Vagina (tissue), 2 donors: ENCODE measurements around the gene DHDH. TPM values are rescaled to one million over a fixed set of nuclear protein-coding genes. Genes with fewer than 3 reads are reported as not detected.

Source experiments
- DNase-seq, 2 donors: peaks; one replicate each; pipeline ENCODE4 v3.0.0-alpha.2; 2017; ENCODE audit errors: extremely low spot score in 2 of 2
- H3K27ac ChIP-seq: fragments of 200-600 bp; sonication (generic); one replicate; pipeline ENCODE4 v1.5.1; 2019
- H3K27me3 ChIP-seq: fragments of 200-600 bp; sonication (generic); one replicate; pipeline ENCODE4 v1.5.1; 2019
- H3K36me3 ChIP-seq, 2 donors: fragments of 200-600 bp; sonication (generic); one replicate each; pipeline ENCODE4 v1.5.1; 2017 to 2019
- H3K4me1 ChIP-seq: fragments of 200-600 bp; sonication (generic); one replicate; pipeline ENCODE4 v1.5.1; 2019
- H3K4me3 ChIP-seq, 2 donors: fragments of 200-600 bp; sonication (generic); 1 replicate in 1 of 2; 2 replicates in 1 of 2; pipeline ENCODE4 v1.5.1; 2016 to 2019
- H3K9me3 ChIP-seq: fragments of 200-600 bp; sonication (generic); one replicate; pipeline ENCODE4 v1.5.1; 2019
- CTCF ChIP-seq, 3 experiments: fragments of 450-650 bp in 2 of 3; fragments of 200-600 bp in 1 of 3; sonication (generic) in 1 of 3; IDR thresholded peaks; one replicate each; pipeline ENCODE4 v1.5.1; 2017 to 2019; ENCODE audit warnings: antibody characterized with exemption in 3 of 3, mild to moderate bottlenecking in 2 of 3, moderate library complexity in 2 of 3
- POLR2A ChIP-seq, 2 donors: fragments of 450-650 bp; IDR thresholded peaks; one replicate each; pipeline ENCODE4 v1.6.1; 2017; ENCODE audit warnings: antibody characterized with exemption in 2 of 2, mild to moderate bottlenecking in 2 of 2, moderate library complexity in 2 of 2
- POLR2AphosphoS5 ChIP-seq, 2 donors: sonication (generic); formaldehyde crosslinking; IDR thresholded peaks; one replicate each; pipeline ENCODE4 v1.9.0; 2017; ENCODE audit warnings: antibody characterized with exemption in 2 of 2, mild to moderate bottlenecking in 2 of 2, low read depth in 1 of 2; ENCODE audit not compliant: insufficient read depth in 1 of 2
- intact Hi-C: fragments of 100-400 bp; cut with DNase I; formaldehyde crosslinking; loops from one replicate; pipeline ENCODE4 v1.15.1; 2023
- total RNA-seq: library from RNA; depleted of rRNA; stranded (reverse); fragments of >200 nt; gene quantifications from one replicate; pipeline ENCODE4 v1.2.3, GENCODE V29; 2016

DHDH gene
- total RNA-seq, 1 donor from 2014 or later = not detected

- peaks cover 0 to 4% of the 10 kb centered on the region in 2 donors for H3K36me3 ChIP-seq
- no peaks in the 10 kb centered on the region for H3K27me3 ChIP-seq
- no peak overlapping the region for H3K4me3 ChIP-seq
- no peaks in the 10 kb centered on the region for H3K9me3 ChIP-seq
- intact Hi-C loops = loop anchor here (10.0 kb wide), 2 partner anchors 85 to 325 kb away; partner anchors contain the start of genes DBP and PPP1R15A
- no peak for DNase-seq
- H3K27ac ChIP-seq = no peak overlapping the region
- TF ChIP-seq POLR2AphosphoS5 (IDR thresholded peaks at IDR 0.05; ENCODE audit: insufficient read depth in 1 of 2, low read depth in 1 of 2) (no peak), POLR2A (IDR thresholded peaks at IDR 0.05) (no peak), CTCF (IDR thresholded peaks at IDR 0.05) (no peak)
- H3K4me1 ChIP-seq = peaks cover 41% of the 10 kb centered on the region
Observed at GRCh38 chr19:48959341-48960239, 26.1 kb downstream of the DHDH start.

- H3K36me3 ChIP-seq = peaks cover 0 to 4% of the 10 kb centered on the region in 2 donors
- no peak for TF ChIP-seq CTCF (IDR thresholded peaks at IDR 0.05)
- no peak for TF ChIP-seq POLR2A (IDR thresholded peaks at IDR 0.05)
- no peak for TF ChIP-seq POLR2AphosphoS5 (IDR thresholded peaks at IDR 0.05; ENCODE audit: insufficient read depth in 1 of 2, low read depth in 1 of 2)
- intact Hi-C loops = loop anchor here (10.0 kb wide), 2 partner anchors 86 to 326 kb away; partner anchors contain the start of genes DBP and PPP1R15A
- no peak overlapping the region for H3K4me3 ChIP-seq
- no peaks in the 10 kb centered on the region for H3K27me3 ChIP-seq
- peak overlapping the region; percentile 96 for H3K27ac ChIP-seq
- DNase-seq = no peak
- peaks cover 35% of the 10 kb centered on the region for H3K4me1 ChIP-seq
- no peaks in the 10 kb centered on the region for H3K9me3 ChIP-seq
Observed at GRCh38 chr19:48961051-48961649, 27.7 kb downstream of the DHDH start.

DNA sequence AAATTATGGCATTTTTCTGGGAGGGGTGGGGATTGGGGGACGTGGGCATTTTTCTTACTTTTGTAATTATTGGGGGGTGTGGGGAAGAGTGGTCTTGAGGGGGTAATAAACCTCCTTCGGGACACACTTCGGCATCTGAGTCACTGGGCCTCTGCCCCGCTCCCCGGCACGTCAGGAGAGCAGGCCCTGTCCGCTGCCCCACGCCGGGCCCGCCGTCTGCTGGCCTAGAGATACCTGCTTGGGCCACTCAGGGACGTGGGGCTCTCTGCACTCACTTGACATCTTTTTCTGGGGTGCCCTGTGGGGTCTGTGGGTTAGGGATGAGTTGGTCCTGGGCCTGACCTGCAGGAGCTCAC, 28.2 kb downstream of the DHDH start:
- intact Hi-C loops = loop anchor here (10.0 kb wide), 2 partner anchors 87 to 327 kb away; partner anchors contain the start of genes DBP and PPP1R15A
- no peak overlapping the region for H3K4me3 ChIP-seq
- H3K27ac ChIP-seq = peak overlapping the region; percentile 96
- no peak for DNase-seq
- peaks cover 0 to 5% of the 10 kb centered on the region in 2 donors for H3K36me3 ChIP-seq
- no peaks in the 10 kb centered on the region for H3K9me3 ChIP-seq
- H3K4me1 ChIP-seq = peaks cover 38% of the 10 kb centered on the region
- H3K27me3 ChIP-seq = no peaks in the 10 kb centered on the region
- TF ChIP-seq CTCF (IDR thresholded peaks at IDR 0.05) = no peak
- no peak for TF ChIP-seq POLR2AphosphoS5 (IDR thresholded peaks at IDR 0.05; ENCODE audit: insufficient read depth in 1 of 2, low read depth in 1 of 2)
- no peak for TF ChIP-seq POLR2A (IDR thresholded peaks at IDR 0.05)

DNA sequence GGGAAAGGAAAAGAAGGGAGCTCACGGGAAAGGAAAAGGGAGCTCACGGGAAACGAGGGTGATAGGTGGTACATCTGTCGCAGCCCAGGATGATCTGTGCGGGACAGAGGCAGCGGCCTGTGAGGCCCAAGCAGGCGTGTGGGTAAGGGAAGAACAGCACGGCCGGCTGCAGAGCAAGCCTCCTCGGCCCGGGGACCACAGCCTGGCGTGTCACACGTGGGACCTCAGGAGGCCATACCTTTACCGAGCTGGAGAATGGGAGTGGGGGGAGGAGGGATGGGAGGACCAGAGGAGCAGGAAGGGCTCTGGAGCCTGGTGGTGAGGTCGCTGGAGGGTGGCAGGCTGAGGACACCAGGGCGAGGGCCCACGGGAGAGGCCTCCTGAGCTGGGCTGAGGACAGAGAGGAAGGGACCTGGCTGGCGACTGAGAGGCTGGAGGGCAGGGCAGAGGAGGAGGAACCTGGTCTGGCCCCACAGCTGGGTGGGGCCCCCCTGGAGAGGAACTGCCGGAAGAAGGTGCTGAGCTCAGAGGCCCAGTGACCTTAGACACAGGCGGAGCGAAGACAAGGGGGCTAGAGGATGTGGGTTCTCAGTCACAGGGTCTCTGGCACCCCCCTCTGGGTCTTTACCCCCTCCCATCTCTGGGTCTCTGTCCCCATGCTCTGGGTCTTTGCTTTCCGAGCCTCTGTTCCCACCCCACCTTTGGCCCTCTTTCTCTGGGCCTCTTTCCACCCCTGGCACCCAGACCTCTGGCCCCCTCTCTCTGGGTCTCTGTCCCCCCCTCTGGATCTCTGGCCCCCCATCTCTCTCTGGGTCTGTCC, 28.7 kb downstream of the DHDH start:
- peaks cover 44% of the 10 kb centered on the region for H3K4me1 ChIP-seq
- TF ChIP-seq POLR2A (IDR thresholded peaks at IDR 0.05) (peak in 1 of 2 donors; percentile 36), POLR2AphosphoS5 (IDR thresholded peaks at IDR 0.05; ENCODE audit: insufficient read depth in 1 of 2, low read depth in 1 of 2) (no peak)
- H3K27ac ChIP-seq = peak overlapping the region; percentile 96
- DNase-seq = peak in 1 of 2 donors; percentile 87
- H3K36me3 ChIP-seq = peaks cover 0 to 8% of the 10 kb centered on the region in 2 donors
- no peaks in the 10 kb centered on the region for H3K9me3 ChIP-seq
- H3K4me3 ChIP-seq = no peak overlapping the region
- intact Hi-C loops = loop anchor here (10.0 kb wide), 2 partner anchors 87 to 327 kb away; partner anchors contain the start of genes DBP and PPP1R15A
- H3K27me3 ChIP-seq = no peaks in the 10 kb centered on the region

GRCh38 chr19:48962849-48963165, 29.3 kb downstream of the DHDH start:
- Histone ChIP-seq H3K4me3 (no peak overlapping the region), H3K36me3 (peaks cover 0 to 8% of the 10 kb centered on the region in 2 donors), H3K4me1 (peaks cover 49% of the 10 kb centered on the region), H3K27me3 (no peaks in the 10 kb centered on the region), H3K9me3 (no peaks in the 10 kb centered on the region), H3K27ac (peak overlapping the region; percentile 96)
- no peak for TF ChIP-seq CTCF (IDR thresholded peaks at IDR 0.05)
- TF ChIP-seq POLR2A (IDR thresholded peaks at IDR 0.05) = no peak
- no peak for TF ChIP-seq POLR2AphosphoS5 (IDR thresholded peaks at IDR 0.05; ENCODE audit: insufficient read depth in 1 of 2, low read depth in 1 of 2)
- intact Hi-C loops = loop anchor here (10.0 kb wide), 2 partner anchors 88 to 328 kb away; partner anchors contain the start of genes DBP and PPP1R15A
- DNase-seq = no peak
